COLO829 (cell line): ENCODE results near the gene SLFNL1.

Experiments
- DNase-seq: peaks from one replicate; pipeline ENCODE4 v3.0.0; 2012; ENCODE audit warnings: low spot score

SLFNL1 gene

GRCh38 chr1:41021526-41022308 is at the start of gene SLFNL1:
TSS of gene SLFNL1 (minus strand) at chr1:41021725. CDS start at chr1:41020660, 1,065 bp downstream.
- DNase-seq: no peak

GRCh38 chr1:41056907-41057306 is 35.4 kb upstream of the SLFNL1 start:
- no peak for DNase-seq

- DNase-seq: no peak
Measured at GRCh38 chr1:41053316-41053715, 31.8 kb upstream of the SLFNL1 start.

GRCh38 chr1:41051022-41051421 is 29.5 kb upstream of the SLFNL1 start:
- DNase-seq: no peak

GRCh38 chr1:41048540-41048939 is 27.0 kb upstream of the SLFNL1 start:
- no peak for DNase-seq

GRCh38 chr1:41046347-41046775 is 24.8 kb upstream of the SLFNL1 start:
- DNase-seq: no peak

- no peak for DNase-seq
Measured at GRCh38 chr1:41045740-41046139, 24.2 kb upstream of the SLFNL1 start.

GRCh38 chr1:41044187-41044586 is 22.7 kb upstream of the SLFNL1 start:
- DNase-seq: no peak

GRCh38 chr1:41041614-41042270 is 20.2 kb upstream of the SLFNL1 start:
- no peak for DNase-seq

GRCh38 chr1:41038110-41038509 is 16.6 kb upstream of the SLFNL1 start:
- DNase-seq: no peak

DNA sequence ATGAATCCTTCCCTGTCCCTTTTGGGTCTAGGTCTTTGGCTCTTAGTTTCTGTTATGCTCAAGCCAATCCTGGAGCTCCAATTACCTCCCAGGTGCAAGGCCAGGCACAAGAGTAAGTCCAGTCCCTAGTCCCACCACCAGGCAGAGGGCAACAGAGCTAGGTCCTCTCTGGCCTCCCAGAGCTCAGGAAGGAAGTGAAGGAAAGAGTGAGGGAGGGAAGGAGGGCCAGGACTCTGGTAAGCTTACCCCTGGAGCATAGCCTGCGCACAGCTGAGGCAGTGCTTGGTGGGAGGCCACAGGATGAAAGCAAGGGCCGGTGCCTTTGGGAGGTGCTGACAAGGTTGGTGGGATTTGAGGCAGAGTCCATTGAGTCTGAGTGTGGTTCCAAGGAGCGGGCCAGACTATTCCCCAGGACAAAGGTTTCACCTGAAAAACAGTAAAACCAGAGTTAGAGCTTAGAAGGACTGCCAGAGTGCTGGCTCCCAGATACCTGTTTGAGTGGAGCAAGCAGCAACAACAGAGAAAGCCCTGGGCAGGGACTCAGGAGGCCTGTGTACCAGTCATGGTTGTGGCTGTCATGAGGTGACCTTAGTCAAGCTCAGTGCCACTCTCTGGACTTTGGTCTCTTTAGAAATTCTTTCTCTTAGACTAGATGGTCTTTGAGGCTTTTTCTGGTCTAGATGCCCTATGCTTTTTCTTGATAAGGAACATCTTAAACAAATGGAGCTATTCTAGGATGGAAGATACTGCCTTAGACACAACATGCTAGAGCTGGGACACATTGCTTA is 15.8 kb upstream of the SLFNL1 start:
- no peak for DNase-seq

- DNase-seq: no peak
Measured at GRCh38 chr1:41033272-41033671, 11.7 kb upstream of the SLFNL1 start.

- DNase-seq: no peak
Measured at GRCh38 chr1:41032147-41032546, 10.6 kb upstream of the SLFNL1 start.

DNA sequence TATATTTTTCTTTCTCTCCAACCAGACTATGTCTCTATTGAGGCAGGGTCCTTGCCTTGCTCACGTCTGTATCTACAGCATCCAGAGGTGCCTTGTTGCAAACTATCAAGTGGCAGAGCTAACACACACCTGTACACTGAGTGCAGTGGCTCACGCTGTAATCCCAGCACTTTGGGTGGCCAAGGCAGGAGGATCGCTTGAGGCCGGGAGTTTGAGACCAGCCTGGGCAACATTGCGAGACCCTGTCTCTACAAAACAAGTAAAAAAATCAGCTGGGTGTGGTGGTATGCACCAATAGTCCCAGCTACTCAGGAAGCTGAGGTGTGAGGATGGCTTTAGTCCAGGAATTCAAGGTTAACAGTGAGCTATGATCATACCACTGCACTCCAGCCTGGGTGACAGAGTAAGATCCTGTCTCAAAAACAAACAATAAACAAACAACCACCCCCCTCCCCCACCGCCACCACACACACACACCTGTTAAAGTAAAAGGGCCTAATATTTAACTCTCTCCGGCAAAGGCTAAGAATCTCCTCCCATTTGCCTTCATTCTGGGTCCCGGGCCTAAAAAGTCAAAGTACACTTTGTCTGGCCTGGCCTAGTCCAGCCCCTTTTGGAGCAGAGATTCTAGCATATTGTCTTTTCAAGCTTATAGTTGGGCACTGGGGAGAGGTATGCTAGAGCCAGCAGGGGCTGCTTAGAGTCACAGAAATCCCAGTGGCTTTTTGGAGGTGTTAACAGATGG is 9.5 kb upstream of the SLFNL1 start:
- DNase-seq: no peak

DNA sequence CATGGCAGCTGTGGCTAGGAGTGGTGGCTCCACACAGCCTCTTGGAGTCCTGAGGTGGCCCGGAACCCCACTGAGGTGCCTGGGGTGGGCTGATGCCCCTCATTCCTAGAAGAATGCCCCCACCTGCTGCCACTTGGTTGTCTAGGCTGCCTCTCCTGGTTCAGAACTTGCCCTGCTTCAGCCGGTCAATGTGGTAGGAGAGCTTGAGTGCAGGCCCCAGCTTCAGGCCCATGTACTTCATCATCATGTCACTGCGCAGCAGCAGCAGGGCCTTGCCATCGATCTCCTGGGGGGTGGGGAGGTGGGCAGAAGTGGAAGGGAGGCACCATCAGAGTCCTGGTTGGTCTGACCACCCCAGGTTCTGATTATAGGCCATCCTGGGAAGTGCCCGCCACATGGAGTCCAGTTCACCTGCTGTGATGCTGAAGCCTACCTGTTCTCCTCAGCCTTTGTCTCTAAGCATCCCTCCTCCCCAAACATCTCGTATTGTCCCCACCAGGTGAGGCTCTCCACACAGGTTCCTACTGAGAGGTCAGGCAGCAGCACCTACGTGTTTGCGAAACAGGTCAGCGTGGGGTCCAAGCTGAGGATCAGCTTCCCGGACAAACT is 6.6 kb upstream of the SLFNL1 start:
- DNase-seq: no peak

GRCh38 chr1:41025979-41026819 is 4.7 kb upstream of the SLFNL1 start:
- DNase-seq: no peak

GRCh38 chr1:41024953-41025352 is 3.4 kb upstream of the SLFNL1 start:
- DNase-seq: no peak

- no peak for DNase-seq
Measured at GRCh38 chr1:41023279-41023990, 1.9 kb upstream of the SLFNL1 start.

DNA sequence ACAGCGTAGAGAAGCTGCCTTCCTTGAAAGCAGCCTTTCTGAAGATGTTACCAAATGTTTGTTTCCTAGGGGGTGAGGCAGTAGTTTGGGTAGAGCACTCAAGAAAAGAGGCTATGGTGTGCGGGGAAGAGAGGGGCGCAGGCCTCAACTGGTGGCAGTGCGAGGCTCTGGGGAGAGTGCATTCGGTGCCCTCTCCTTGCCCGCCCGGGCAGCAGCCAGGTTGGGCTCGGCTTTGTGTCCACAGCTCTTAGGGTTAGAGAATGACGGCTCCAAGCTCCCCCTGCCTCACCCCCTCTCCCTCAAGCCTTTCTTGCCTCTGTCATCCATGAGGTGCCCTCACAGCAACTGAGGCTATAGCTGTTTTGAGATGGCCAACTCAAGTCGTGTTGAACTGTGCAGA is 899 bp upstream of the SLFNL1 start:
- no peak for DNase-seq

DNA sequence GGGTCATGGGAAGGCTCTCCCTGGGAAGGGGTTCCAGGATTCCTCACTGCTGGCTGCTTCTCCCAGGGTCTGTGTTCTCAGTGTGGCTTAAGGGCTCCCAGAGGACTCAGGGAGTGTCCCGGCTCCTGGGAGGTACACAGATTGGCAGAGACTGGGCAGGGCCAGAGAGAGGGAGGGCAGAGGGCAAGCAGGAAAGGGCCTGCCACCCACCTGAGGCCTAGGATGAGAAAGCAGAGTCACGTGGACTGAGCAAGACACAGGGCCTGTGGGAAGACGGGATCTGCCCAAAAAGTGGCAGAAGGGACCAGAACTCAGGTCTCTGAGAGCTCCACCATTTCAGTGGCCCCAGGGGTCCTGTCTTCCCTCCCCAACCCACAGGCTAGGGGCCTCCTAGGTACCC is 871 bp downstream of the SLFNL1 start:
- no peak for DNase-seq
